GM19025 (cell line): ENCODE results near the gene HOOK2.
"Not testable (repeated sequence)": the region's sequence is repeated elsewhere in the genome, so short reads cannot be mapped to it uniquely, and the experiment has no call there.

Experiments
- ATAC-seq: cut with Tn5 transposase; IDR thresholded peaks from one replicate; pipeline ENCODE4 v1.9.1; 2021; ENCODE audit warnings: mild to moderate bottlenecking, low read depth, moderate library complexity; ENCODE audit not compliant: unreplicated experiment

HOOK2 gene

DNA sequence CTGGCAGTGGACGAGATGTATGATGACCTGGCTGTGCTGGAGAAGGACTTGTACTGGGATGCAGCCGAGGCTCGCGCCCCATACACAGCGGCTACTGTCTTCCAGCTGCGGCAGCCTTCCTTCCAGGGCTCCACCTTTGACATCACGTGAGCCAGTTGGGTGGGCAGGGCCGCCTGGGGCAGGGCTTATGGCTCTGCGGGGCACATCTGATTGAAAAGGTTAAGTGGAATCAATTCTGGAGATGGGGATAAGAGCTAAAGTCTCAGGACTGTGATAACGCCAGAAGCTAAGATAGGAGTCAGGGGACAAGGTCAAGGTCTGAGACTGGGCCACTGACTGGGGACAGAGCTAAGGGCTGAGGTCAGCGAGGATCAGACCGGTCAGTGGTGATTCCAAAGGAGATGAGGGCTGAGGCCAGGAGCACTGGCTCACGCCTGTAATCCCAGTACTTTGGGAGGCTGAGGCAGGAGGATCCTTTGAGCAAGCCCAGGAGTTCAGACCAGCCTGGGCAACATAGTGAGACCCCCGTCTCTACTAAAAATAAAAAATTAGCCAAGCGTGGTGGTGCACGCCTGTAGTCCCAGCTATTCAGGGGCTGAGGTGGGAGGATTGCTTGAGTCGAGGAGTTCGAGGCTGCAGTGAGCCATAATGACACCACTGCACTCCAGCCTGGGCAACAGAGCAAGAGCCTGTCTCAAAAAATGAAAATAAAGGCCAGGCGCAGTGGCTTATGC, 19.0 kb downstream of the HOOK2 start:
- no peak for ATAC-seq

DNA sequence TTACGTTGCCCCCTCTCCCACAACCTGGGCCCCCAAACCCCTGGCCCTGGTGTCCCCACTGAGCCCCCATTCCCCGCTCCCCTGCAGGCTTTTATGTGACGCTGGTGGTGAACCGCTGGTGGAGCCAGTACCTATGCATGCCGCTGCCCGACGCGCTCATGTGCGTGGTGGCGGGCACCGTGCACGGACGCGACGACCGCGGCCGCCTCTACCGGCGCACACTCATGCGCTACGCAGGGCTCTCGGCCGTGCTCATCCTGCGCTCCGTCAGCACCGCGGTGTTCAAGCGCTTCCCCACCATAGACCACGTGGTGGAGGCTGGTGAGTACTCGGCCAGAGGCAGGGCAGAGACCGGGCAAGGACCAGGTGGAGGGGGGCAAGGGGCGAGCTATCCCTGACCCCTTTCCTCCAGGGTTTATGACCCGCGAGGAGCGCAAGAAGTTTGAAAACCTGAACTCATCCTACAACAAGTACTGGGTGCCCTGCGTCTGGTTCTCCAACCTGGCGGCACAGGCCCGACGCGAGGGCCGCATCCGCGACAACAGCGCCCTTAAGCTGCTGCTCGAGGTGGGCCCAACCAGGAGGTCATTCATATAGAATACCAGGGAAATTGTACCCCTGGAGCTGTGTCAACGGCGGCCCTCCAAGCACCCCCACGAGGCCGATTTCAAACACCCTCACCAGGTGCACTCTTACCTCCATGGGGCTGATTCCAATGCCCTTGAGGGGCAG, 20.7 kb downstream of the HOOK2 start:
- ATAC-seq = no peak

DNA sequence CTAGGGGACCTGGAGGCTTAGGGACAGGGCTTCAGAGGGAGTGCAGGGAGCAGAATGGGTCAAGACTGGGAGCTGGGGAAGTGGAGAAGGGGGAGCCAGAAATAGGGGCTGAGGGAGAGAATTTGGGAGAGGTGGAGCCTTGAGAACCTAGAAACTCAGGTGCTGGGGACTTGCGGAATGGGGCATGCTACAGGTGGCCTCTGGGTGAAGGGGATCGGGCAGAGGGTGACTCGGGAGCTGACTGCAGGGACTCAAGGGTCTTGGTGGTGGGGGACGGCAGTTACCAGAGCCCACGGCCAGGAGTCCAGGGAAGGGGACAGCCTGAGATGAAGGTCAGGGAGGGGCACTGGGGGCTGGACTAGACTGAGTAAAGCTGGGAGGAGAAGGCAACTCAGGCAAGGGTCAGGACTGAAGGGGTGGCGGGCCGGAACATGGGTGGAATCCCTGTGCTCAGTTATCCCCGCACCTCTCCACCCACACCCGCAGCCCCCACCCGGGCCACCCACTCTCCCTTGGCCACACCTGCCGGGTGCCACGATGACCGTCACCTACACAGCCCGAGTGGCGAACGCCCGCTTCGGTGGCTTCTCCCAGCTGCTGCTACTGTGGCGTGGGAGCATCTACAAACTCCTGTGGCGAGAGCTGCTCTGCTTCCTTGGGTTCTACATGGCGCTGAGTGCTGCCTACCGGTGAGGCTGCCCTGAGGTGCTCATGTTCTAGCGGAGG, 23.1 kb downstream of the HOOK2 start:
- no peak for ATAC-seq

GRCh38 chr19:12751635-12752034, 23.7 kb downstream of the HOOK2 start, which contains the start of gene BEST2:
BEST2 (plus strand) TSS chr19:12751791; CDS start chr19:12752593, 802 bp downstream.
- no peak for ATAC-seq

DNA sequence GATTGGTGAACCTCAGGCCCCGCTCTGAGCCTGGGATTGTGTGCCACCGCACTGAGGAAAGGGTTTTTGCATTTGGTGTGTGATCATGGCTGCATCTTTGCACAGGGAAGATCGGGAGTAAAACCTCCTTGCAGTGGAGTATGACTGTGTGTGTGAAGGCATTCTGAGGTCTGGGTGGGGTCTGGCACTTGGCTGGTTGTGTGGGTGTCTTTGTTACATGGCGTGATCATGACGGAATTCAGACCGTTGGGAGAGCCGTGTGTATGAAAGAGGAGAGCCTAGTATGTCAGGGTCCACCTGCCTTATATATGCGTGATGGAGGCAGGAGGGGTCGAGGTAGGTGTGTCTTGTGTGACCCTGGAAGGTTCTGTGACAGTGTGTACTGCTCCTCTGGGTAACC, 24.5 kb downstream of the HOOK2 start:
- ATAC-seq = no peak

DNA sequence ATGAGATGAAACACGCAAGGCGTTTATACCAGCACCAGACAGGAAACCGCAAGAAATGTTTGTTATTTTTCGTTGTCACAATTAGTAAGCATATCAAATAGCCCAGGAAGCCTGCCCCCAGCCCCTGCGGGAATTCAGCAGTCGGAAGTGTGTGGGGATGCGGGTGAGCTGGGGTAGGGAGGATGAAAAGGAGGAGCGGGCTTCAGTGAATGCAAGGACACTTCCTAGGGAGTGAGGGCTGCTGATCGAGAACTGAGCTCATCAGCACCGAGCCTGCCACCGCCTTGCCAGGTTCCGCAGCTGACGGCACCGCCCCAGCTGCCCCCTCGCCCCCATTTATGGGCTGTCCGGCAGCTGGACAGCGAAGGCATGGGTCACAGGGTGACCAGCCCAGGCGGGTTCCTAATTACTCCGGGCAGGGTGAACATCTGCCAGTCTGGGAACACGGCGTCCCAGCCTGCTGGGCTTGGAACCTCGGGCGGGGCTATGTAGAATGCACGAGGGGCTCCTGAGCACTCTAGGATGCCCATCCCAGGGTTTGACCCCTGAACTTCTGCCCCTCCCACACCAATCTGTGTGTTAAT, 25.3 kb downstream of the HOOK2 start:
- ATAC-seq = no peak

- ATAC-seq = no peak
Observed at GRCh38 chr19:12748489-12748888, 26.9 kb downstream of the HOOK2 start.

DNA sequence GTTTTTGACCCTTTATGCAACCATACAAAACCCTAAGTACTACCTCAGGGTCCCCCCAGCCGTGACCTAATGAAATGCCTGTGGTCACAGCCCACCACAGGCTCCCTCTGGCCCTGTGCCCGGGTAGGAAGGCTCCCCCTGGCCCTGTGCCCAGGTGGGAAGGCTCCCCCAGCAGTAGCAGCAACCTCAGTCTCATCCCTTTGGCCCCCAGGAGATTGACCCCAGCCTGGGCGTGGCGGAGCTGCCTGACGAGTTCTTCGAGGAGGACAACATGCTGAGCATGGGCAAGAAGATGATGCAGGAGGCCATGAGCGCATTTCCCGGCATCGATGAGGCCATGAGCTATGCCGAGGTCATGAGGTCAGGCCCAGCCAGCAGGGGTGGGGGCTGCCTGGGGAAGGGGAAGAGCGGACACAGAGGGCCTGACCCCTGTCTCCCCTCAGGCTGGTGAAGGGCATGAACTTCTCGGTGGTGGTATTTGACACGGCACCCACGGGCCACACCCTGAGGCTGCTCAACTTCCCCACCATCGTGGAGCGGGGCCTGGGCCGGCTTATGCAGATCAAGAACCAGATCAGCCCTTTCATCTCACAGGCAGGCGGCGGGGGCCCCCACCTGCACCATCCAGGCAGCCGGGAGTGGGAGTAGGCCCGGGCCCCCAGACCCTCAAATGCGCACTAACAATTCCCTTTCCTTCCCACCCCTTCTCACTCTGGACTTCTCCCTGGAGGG, 30.0 kb downstream of the HOOK2 start:
- no peak for ATAC-seq

DNA sequence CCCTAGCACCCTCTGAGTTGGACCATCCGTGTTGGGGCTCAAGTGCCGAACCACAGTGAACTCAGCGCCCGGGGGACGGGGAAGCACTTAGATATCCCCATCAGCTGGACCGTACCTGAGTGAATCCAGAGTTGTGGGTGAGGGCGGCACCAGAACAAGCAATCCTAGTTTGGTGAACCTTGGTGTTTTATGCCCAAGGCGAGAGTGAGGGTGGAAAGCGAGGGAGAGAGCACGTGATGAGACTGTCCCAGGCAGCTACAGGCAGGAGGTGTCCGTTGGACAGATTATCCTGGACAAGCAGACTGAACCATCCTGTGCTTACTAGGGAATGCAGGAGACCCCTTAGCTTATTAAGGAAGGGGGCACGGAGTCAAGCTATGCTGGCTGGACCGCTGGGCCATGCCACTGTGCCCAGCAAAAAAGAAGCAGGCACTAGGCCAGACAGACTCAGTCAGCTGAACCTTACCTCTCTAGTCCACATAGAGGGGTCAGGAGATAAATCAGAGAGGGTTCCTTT, 37.5 kb downstream of the HOOK2 start:
- ATAC-seq = no peak

GRCh38 chr19:12736995-12737834, 38.1 kb downstream of the HOOK2 start, which contains the start of gene GET3:
GET3 (plus strand) TSS chr19:12737497; CDS start chr19:12737506, 9 bp downstream.
- ATAC-seq = peak; percentile 76

GRCh38 chr19:12733369-12734214, 41.8 kb downstream of the HOOK2 start:
- ATAC-seq = no peak

GRCh38 chr19:12731337-12731736, 44.0 kb downstream of the HOOK2 start:
- no peak for ATAC-seq

GRCh38 chr19:12730064-12730463, 45.3 kb downstream of the HOOK2 start:
- ATAC-seq = no peak

- ATAC-seq = no peak
Observed at GRCh38 chr19:12727745-12728433, 47.5 kb downstream of the HOOK2 start.

DNA sequence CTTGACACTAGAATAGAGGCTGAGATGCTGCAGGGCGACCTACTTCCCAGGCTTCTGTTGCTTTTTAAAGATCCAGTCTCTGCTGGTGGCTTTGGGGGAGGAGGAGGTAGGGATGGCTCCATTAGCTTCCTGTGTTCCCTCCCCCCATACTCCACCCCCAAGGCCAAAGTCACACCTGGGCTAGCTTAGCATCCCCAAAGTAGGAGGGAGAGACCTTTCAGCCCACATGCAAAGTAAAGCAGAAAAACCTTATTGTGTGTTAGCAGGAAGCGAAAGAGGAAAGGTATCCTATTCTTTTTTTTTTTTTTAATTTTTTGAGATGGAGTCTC, 48.4 kb downstream of the HOOK2 start:
- no peak for ATAC-seq

DNA sequence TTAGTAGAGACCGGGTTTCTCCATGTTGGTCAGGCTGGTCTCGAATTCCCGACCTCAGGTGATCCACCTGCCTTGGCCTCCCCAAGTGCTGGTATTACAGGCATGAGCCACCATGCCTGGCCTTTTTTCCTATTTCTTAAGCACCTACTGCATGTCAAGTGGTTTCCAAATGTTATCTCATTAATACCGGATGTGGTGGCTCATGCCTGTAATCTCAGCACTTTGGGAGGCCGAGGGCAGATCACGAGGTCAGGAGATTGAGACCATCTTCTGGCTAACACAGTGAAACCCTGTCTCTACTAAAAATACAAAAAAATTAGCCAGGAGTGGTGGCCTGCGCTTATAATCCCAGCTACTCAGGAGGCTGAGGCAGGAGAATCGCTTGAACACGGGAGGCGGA, 49.7 kb downstream of the HOOK2 start:
- ATAC-seq = not testable (repeated sequence)

GRCh38 chr19:12723641-12724426, 51.5 kb downstream of the HOOK2 start, which contains the start of gene TNPO2:
TNPO2 (minus strand) TSS chr19:12723932; CDS start chr19:12720977, 2,955 bp downstream.
- ATAC-seq = no peak
